ENCODE results near the gene CDC73. TPM values are rescaled to one million over a fixed set of nuclear protein-coding genes. Genes with fewer than 3 reads are reported as not detected.

CDC73 gene
- total and polyA plus RNA-seq, 2 donors from 2014 or later, result 11.4 to 73.1 TPM

GRCh38 chr1:193234530-193234929 is 112.7 kb downstream of the CDC73 start:
- H3K4me3 ChIP-seq (ENCODE audit: low read length in 3 of 3), result no peak overlapping the region
- H3K9me3 ChIP-seq (ENCODE audit: control insufficient read depth in 2 of 3, insufficient read depth in 1 of 3, low read length in 3 of 3), result no peaks in the 10 kb centered on the region
- TF ChIP-seq, protein P1, sequence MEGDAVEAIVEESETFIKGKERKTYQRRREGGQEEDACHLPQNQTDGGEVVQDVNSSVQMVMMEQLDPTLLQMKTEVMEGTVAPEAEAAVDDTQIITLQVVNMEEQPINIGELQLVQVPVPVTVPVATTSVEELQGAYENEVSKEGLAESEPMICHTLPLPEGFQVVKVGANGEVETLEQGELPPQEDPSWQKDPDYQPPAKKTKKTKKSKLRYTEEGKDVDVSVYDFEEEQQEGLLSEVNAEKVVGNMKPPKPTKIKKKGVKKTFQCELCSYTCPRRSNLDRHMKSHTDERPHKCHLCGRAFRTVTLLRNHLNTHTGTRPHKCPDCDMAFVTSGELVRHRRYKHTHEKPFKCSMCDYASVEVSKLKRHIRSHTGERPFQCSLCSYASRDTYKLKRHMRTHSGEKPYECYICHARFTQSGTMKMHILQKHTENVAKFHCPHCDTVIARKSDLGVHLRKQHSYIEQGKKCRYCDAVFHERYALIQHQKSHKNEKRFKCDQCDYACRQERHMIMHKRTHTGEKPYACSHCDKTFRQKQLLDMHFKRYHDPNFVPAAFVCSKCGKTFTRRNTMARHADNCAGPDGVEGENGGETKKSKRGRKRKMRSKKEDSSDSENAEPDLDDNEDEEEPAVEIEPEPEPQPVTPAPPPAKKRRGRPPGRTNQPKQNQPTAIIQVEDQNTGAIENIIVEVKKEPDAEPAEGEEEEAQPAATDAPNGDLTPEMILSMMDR (IDR thresholded peaks at IDR 0.05; ENCODE audit: borderline replicate concordance, extremely low read depth, insufficient read depth), result no peak
- DNase-seq (no peak), FAIRE-seq (no peak)
- peaks cover 0 to 7% (median 2%) of the 10 kb centered on the region in 3 donors for H3K36me3 ChIP-seq (ENCODE audit: control insufficient read depth in 2 of 3, insufficient read depth in 3 of 3, low read length in 3 of 3)
- intact Hi-C loops (cut with DNase I), result no loop called here
- H3K4me1 ChIP-seq (ENCODE audit: control insufficient read depth in 2 of 3, insufficient read depth in 2 of 3, low read depth in 1 of 3, low read length in 3 of 3), result no peaks in the 10 kb centered on the region
- H3K27me3 ChIP-seq (ENCODE audit: control insufficient read depth, insufficient read depth, low read length), result no peaks in the 10 kb centered on the region
- H3K27ac ChIP-seq (ENCODE audit: low read depth in 2 of 2, low read length in 2 of 2), result no peak overlapping the region
- no peak overlapping the region for H3K9ac ChIP-seq (ENCODE audit: low read length in 3 of 3)

- Histone ChIP-seq H3K27ac (ENCODE audit: low read depth in 2 of 2, low read length in 2 of 2) (no peak overlapping the region), H3K27me3 (ENCODE audit: control insufficient read depth, insufficient read depth, low read length) (no peaks in the 10 kb centered on the region), H3K9ac (ENCODE audit: low read length in 3 of 3) (no peak overlapping the region), H3K4me1 (ENCODE audit: control insufficient read depth in 2 of 3, insufficient read depth in 2 of 3, low read depth in 1 of 3, low read length in 3 of 3) (no peaks in the 10 kb centered on the region), H3K4me3 (ENCODE audit: low read length in 3 of 3) (no peak overlapping the region), H3K9me3 (ENCODE audit: control insufficient read depth in 2 of 3, insufficient read depth in 1 of 3, low read length in 3 of 3) (no peaks in the 10 kb centered on the region), H3K36me3 (ENCODE audit: control insufficient read depth in 2 of 3, insufficient read depth in 3 of 3, low read length in 3 of 3) (peaks cover 2 to 7% (median 2%) of the 10 kb centered on the region in 3 donors)
- no peak for FAIRE-seq
- intact Hi-C loops (cut with DNase I), result no loop called here
- TF ChIP-seq, protein P1 (IDR thresholded peaks at IDR 0.05; ENCODE audit: borderline replicate concordance, extremely low read depth, insufficient read depth), result no peak
- peak in 1 of 5 donors; percentile 22 for DNase-seq
Measured at GRCh38 chr1:193237381-193237978, 115.6 kb downstream of the CDC73 start.

DNA sequence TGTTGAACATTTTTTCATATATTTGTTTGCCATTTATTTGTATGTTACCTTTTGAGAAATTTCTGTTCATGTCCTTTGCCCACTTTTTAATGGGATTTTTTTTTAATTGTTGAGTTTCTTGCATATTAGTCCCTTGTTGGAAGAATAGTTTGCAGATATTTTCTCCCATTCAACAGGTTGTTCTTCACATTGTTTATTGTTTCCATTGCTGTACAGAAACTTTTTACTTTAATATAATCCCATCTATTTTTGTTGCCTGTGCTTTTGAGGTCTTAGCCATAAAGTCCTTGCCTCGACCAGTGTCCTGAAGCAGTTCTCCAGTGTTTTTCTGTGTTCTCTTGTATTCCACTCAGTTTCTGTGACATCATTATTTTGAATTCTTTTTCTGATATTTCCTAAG is 118.8 kb downstream of the CDC73 start:
- H3K4me1 ChIP-seq (ENCODE audit: control insufficient read depth in 2 of 3, insufficient read depth in 2 of 3, low read depth in 1 of 3, low read length in 3 of 3), result no peaks in the 10 kb centered on the region
- no peak for DNase-seq
- no peak overlapping the region for H3K9ac ChIP-seq (ENCODE audit: low read length in 3 of 3)
- intact Hi-C loops (cut with DNase I), result no loop called here
- peaks cover 2 to 7% (median 2%) of the 10 kb centered on the region in 3 donors for H3K36me3 ChIP-seq (ENCODE audit: control insufficient read depth in 2 of 3, insufficient read depth in 3 of 3, low read length in 3 of 3)
- FAIRE-seq, result no peak
- H3K9me3 ChIP-seq (ENCODE audit: control insufficient read depth in 2 of 3, insufficient read depth in 1 of 3, low read length in 3 of 3), result no peaks in the 10 kb centered on the region
- no peak overlapping the region for H3K4me3 ChIP-seq (ENCODE audit: low read length in 3 of 3)
- H3K27me3 ChIP-seq (ENCODE audit: control insufficient read depth, insufficient read depth, low read length), result no peaks in the 10 kb centered on the region
- no peak overlapping the region for H3K27ac ChIP-seq (ENCODE audit: low read depth in 2 of 2, low read length in 2 of 2)
- TF ChIP-seq, protein P1 (IDR thresholded peaks at IDR 0.05; ENCODE audit: borderline replicate concordance, extremely low read depth, insufficient read depth), result no peak
